GM23338 (cell line): ENCODE data around the gene GLRA1. TPM values are rescaled to one million over a fixed set of nuclear protein-coding genes. Genes with fewer than 3 reads are reported as not detected.

Source experiments
- polyA plus RNA-seq: library from polyadenylated mRNA; unstranded; fragments of >200 nt; fragmentation: Nextera tagmentation; extraction: Ambion mirVana; gene quantifications from 2 replicates; pipeline ENCODE4 v1.2.1, GENCODE V29; 2016
- small RNA-seq: library from RNA; depleted of rRNA; stranded (forward); fragments of <200 nt; gene quantifications from one replicate; pipeline ENCODE3, GENCODE V24; 2014; ENCODE audit warnings: low replicate concordance
- total RNA-seq: library from RNA; depleted of rRNA; stranded (reverse); fragments of >200 nt; shearing (Covaris generic); gene quantifications from 2 replicates; pipeline ENCODE4 v1.2.3, GENCODE V29; 2014; rRNA removed

The GLRA1 gene
- total and polyA plus RNA-seq, 2 experiments from 2014 or later = not detected

Small RNA genes within 50 kb of the gene (small RNA-seq; reads per million reads assigned to genes)
- gene RNA5SP198 = 0.07 reads per million

Other genes with a start within 250 kb of the GLRA1 start
- gene SPARC, start 237.9 kb downstream of the GLRA1 start, total RNA-seq = 203 and 218 TPM in 2 replicates
- gene SPARC, start 237.9 kb downstream of the GLRA1 start, polyA plus RNA-seq = 200 and 225 TPM in 2 replicates
- gene ATOX1, start 166.2 kb downstream of the GLRA1 start, total RNA-seq = 118 and 123 TPM in 2 replicates
- 120 and 134 TPM in 2 replicates for gene ATOX1, start 166.2 kb downstream of the GLRA1 start, polyA plus RNA-seq
- gene G3BP1, start 152.9 kb downstream of the GLRA1 start, total RNA-seq = 323 and 345 TPM in 2 replicates
- gene G3BP1, start 152.9 kb downstream of the GLRA1 start, polyA plus RNA-seq = 158 and 183 TPM in 2 replicates